Measurements from ENCODE around the gene HCAR2.

The HCAR2 gene

DNA sequence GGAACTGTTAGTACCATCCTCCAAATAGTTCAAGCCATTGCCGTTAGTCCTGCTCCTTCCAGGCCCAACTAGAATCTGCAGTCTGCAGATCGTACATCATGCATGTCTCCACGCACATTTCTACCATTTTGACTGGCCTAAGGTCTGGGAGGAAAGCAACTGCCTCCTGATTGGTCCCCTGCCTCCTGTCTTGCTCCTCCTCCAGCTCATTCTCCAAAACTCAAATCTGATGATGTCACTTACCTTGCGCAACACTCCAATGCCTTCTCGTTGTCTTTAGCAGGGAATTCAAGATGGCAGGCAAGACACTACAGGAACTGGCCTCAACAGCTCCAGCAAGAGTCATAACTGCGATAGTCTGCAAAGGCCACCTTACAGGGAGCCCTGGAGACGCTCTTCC is 37.2 kb upstream of the HCAR2 start:
- in situ Hi-C loops (cut with MboI; ENCODE audit: low sequenced_read_pairs, unreplicated experiment): no loop called here
- TF ChIP-seq, protein P1, sequence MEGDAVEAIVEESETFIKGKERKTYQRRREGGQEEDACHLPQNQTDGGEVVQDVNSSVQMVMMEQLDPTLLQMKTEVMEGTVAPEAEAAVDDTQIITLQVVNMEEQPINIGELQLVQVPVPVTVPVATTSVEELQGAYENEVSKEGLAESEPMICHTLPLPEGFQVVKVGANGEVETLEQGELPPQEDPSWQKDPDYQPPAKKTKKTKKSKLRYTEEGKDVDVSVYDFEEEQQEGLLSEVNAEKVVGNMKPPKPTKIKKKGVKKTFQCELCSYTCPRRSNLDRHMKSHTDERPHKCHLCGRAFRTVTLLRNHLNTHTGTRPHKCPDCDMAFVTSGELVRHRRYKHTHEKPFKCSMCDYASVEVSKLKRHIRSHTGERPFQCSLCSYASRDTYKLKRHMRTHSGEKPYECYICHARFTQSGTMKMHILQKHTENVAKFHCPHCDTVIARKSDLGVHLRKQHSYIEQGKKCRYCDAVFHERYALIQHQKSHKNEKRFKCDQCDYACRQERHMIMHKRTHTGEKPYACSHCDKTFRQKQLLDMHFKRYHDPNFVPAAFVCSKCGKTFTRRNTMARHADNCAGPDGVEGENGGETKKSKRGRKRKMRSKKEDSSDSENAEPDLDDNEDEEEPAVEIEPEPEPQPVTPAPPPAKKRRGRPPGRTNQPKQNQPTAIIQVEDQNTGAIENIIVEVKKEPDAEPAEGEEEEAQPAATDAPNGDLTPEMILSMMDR (IDR thresholded peaks at IDR 0.05; ENCODE audit: borderline replicate concordance, control extremely low read depth, extremely low read depth, insufficient read depth, missing control alignments): no peak
- DNase-seq (ENCODE audit: low spot score): no peak

DNA sequence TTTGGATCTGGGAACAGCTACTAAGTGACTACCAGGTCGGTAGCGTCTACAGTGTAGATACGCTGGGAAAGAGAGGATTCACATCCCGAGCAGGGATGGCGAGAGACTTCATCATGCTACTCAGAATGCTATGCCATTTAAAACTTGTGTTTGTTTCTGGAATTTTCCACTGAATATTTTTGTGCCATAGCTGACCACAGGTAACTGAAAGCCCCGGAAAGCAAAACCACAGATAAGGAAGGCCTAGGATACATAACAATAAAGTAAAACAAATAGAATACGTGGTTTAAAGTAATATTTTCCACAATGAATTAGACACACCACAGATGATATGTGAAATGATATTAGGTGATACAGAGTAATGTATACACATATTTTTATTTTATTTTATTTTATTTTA is 35.4 kb upstream of the HCAR2 start:
- TF ChIP-seq, protein P1 (IDR thresholded peaks at IDR 0.05; ENCODE audit: borderline replicate concordance, control extremely low read depth, extremely low read depth, insufficient read depth, missing control alignments): no peak
- DNase-seq (ENCODE audit: low spot score): no peak
- in situ Hi-C loops (cut with MboI; ENCODE audit: low sequenced_read_pairs, unreplicated experiment): no loop called here

DNA sequence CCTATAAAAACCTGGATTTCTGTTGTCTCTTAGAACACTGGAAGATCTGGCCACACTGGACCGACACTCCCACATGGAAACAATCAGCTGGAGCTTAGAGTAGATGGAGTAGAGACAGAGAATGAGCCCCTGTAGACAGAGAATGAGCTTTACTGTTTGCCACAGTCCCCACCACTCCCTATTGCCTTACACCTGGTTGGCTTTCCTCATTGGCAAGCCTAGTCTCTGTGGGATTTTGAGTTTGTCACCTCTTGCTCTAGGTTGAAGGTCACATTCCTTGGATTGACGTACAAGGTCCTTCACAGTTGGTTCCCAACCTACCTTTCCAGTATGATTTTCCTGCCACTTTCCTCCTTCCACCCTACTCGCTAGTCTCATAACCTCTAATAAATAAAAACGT is 29.5 kb upstream of the HCAR2 start:
- TF ChIP-seq, protein P1 (IDR thresholded peaks at IDR 0.05; ENCODE audit: borderline replicate concordance, control extremely low read depth, extremely low read depth, insufficient read depth, missing control alignments): no peak
- in situ Hi-C loops (cut with MboI; ENCODE audit: low sequenced_read_pairs, unreplicated experiment): no loop called here
- no peak for DNase-seq (ENCODE audit: low spot score)

DNA sequence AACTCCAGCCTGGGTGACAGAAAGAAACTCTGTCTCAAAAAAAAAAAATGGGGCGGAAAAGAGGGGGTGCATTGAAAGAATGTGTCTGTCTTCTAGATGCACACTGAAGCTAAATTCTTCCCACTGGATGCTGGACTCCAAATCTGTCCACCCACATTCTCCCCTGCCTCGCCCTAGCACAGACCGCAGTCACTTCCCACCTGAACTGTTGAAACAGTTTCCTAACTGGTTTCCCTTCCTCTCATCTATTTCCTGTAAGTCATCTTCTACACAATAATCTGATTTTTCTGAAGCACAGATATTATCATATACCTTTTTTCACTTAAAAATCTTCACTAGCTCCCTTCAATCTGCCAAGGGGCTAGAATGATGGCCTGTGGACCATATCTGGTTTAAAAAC is 29.0 kb upstream of the HCAR2 start:
- in situ Hi-C loops (cut with MboI; ENCODE audit: low sequenced_read_pairs, unreplicated experiment): no loop called here
- TF ChIP-seq, protein P1 (IDR thresholded peaks at IDR 0.05; ENCODE audit: borderline replicate concordance, control extremely low read depth, extremely low read depth, insufficient read depth, missing control alignments): no peak
- DNase-seq (ENCODE audit: low spot score): no peak

DNA sequence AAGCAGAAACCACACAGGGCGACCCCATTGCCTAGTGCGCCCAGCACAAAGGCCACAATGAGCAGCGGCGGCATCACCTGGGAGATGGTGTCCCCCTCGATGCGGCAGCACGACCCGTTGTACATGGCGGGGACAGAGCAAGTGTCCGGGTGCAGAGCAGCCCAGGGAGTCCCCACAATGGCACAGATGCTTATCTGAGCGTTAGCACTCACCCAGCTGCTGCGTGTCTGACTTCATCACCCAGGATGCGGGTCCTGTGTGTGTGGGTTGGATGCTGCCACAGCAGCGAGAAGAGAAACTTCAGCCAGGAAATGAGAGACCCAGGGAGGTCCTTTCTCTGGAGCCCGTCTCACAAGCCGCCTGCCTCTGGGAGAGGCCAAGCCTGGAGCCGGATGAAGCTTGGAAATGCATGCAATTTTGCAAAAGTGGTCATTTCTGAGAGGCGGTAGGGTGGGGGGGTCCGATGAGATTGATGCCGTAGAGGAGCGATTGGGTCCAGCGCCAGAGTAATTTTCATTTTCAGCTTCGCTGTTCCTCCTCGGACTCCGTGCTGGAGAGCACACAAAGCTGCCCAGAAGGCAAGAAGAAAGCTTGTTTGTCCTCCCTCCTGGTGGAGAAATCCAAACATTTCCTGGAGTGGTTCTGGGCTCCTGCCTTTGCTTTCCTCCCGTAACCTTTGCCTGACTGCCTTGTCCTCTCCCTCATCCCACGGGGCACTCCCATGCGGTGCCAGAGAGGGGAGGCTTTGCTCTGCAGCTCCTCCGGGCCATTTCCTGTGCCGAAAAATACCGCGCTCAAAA is 27.3 kb upstream of the HCAR2 start, which contains the start of gene HCAR1:
HCAR1 (minus strand) TSS at position 630 of the 800 bp plus-strand sequence; CDS start at position 125, 505 bp downstream.
- in situ Hi-C loops (cut with MboI; ENCODE audit: low sequenced_read_pairs, unreplicated experiment): no loop called here
- DNase-seq (ENCODE audit: low spot score): no peak
- TF ChIP-seq, protein P1 (IDR thresholded peaks at IDR 0.05; ENCODE audit: borderline replicate concordance, control extremely low read depth, extremely low read depth, insufficient read depth, missing control alignments): no peak

DNA sequence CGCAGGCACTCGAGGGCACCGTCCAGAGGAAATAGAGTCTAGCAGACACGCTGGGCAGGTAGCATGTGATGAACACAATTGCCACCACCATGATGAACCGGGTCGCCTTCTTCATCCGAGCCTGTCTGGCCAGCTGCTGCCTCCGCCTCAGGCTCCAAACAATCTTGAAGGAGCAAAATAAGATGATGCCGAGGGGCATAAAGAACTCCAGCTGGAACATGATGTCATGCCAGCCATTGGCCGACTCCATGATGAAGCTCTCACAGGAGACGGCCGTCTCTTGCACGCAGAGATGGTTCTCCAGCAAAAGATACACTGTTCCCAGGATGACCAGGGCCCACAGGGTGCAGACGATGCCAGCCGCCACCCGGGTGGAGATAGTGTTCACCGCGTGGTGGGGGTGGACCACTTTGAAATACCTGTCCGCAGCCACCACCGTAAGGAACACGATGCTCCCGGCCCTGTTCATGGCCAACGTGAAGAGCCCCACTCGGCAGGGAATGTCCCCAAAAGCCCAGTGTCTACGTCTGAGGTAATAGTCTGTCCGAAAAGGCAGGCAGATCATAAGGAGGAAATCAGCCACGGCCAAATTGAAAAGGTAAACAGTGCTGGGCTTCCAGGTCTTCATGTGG is 26.5 kb upstream of the HCAR2 start:
- in situ Hi-C loops (cut with MboI; ENCODE audit: low sequenced_read_pairs, unreplicated experiment): no loop called here
- no peak for DNase-seq (ENCODE audit: low spot score)
- TF ChIP-seq, protein P1 (IDR thresholded peaks at IDR 0.05; ENCODE audit: borderline replicate concordance, control extremely low read depth, extremely low read depth, insufficient read depth, missing control alignments): no peak

All from GM13976 (cell line).